Hindlimb muscle (tissue), 1 donor: Measurements from ENCODE around the gene ANKRD24. TPM values are rescaled to one million over a fixed set of nuclear protein-coding genes. Genes with fewer than 3 reads are reported as not detected.
"Not testable (repeated sequence)": the region's sequence is repeated elsewhere in the genome, so short reads cannot be mapped to it uniquely, and the experiment has no call there.

Source experiments
- DNase-seq: peaks from one replicate; pipeline ENCODE4 v3.0.0-alpha.2; 2013
- polyA plus RNA-seq: library from polyadenylated mRNA; unstranded; fragments of 120-200 nt; gene quantifications from one replicate; pipeline ENCODE4 v1.2.1, GENCODE V29; 2013; ENCODE audit not compliant: insufficient read length

The ANKRD24 gene
- polyA plus RNA-seq, 1 donor: 1.6 TPM

DNA sequence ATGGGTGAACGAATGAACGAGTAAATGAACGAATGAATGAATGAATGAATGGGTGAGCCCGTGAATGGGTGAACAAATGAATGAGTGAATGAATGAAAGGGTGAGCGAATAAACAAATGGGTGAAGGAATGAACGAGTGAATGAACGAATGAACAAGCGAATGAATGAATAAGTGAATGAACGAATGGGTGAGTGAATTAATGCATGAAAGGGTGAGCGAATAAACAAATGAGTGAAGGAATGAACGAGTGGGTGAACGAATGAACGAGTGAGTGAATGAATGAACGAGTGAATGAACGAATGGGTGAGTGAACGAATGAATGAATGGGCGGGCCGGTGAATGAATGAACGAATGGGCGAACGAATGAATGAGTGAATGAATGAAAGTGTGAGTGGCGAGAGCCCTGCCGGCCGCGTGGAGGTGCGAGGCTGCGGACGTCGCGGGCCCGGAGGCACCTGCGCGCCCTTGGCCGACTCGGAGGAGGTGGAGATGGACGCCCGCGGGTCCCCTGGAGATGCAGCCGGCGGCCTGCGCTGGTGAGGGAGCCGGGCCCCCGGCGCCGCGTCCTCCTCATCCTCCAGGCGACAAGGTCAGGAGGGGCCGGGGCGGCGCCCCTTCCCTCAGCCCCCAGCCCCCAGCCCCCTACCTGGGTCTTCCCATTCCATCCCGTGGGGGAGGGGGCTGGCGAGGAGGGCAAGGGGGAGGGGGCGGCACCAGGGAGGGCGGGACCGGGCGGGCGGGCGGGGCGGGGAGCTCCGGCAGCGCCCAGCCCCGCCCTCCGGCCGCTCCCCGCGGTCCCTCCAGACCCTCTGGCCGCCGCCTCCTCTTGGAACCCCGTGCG is 15.4 kb downstream of the ANKRD24 start:
- DNase-seq: no peak

DNA sequence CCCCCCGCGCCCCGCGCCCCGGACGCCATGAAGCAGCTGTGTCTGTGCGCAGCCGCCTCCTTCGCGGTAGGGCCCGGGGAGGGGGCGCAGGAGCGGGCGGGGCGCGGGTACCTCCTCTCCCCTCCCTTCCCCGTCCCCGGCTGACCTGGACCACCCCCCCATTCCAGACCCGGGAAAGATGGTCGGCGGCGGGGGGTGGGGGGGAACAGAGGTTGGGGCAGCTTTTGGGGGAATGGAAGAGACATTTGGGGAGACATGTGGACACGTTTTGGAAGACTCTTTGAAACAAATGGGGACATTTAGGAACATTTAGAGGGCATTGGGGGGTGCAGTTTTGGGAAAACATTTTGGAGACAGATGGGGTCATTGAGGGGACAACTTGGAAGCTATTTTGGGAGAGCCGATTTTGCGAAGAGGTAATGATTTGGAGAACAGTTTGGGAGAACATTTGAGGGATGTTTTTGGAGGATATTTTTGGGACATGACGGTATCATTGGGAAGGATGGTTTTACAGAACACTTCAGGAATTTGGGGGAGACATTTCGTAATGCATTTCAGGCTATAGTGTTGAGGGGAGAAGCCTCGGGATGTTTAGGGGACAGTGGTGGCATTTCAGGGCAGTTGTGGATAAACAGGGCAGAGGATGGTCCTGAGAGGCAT is 16.1 kb downstream of the ANKRD24 start:
- no peak for DNase-seq

- DNase-seq: no peak
These were observed 17.3 kb downstream of the ANKRD24 start for GRCh38 chr19:4199699-4200293.

GRCh38 chr19:4200940-4201542 is 18.6 kb downstream of the ANKRD24 start:
- no peak for DNase-seq

DNA sequence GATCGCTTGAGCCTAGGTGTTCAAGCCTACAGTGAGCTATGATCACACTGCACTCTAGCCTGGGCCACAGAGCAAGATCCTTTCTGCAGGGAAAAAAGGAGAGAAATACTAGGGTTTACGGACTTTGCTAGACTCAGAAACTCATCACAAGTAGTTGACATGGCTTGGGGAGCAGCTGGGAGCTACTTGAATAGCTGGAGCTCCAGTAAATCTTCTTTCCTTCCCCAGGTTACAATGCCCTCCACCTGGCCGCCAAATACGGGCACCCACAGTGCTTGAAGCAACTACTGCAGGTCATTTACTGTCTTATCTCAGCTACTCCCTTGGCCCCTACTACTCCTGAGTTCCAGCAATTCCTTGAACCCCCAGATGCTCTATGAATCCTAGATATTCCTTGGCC is 19.3 kb downstream of the ANKRD24 start:
- no peak for DNase-seq

- no peak for DNase-seq
These were observed 24.5 kb downstream of the ANKRD24 start for GRCh38 chr19:4206818-4207484.

GRCh38 chr19:4208385-4209094 is 26.1 kb downstream of the ANKRD24 start:
- no peak for DNase-seq

DNA sequence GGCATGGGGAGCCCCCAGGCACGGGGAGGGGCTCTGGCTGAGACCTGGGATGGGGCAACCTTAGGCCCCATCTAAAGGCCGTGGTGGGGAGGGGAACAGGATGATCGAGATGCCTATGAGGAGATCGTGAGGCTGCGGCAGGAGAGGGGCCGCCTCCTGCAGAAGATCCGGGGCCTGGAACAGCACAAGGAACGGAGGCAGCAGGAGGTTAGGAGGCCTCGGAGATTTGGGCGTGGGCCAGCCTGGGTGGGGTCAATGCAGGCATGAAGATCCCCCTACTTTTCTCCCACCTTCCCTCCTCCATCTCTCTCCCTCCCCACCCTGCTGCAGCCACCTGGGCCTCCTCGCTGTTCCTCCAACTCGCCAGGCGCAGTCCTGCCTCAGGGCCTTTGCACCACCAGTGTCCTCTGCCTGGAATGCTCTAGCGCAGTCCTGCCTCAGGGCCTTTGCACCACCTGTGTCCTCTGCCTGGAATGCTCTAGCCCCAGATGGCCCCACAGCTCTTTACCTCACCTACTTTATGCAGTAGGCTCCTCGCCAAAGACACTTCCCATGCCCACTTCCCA is 27.8 kb downstream of the ANKRD24 start:
- no peak for DNase-seq

DNA sequence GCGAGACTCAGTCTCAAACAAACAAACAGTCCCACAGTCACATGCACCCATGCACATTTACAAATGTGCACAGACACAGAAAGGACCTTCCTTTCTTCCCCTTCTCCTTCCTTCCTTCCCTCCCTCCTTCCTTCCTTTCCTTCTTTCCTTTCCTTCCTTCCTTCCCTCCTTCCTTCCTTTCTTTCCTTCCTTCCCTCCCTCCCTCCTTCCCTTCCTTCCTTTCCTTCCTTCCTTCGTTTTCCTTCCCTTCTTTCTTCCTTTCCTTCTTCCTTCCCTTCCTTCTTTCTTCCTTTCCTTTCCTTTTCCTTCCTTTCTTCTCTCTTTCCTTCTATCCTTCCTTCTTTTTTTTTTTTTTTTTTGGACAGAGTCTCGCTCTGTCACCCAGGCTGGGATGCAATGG is 30.6 kb downstream of the ANKRD24 start:
- DNase-seq: no peak

- no peak for DNase-seq
These were observed 33.3 kb downstream of the ANKRD24 start for GRCh38 chr19:4215807-4216206.

DNA sequence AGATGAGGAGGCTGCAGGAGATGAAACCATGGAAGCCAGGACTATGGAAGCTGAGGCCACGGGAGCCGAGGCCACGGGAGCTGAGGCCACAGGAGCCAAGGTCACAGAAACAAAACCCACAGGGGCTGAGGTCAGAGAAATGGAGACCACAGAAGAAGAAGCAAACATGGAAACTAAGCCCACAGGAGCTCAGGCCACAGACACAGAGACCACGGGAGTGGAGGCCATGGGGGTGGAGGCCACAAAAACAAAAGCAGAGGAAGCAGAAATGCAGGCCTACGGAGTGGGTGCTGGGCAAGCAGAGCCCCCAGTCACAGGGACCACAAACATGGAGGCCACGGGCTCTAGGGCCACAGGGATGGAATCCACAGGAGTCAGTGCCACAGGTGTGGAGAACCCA is 34.4 kb downstream of the ANKRD24 start:
- no peak for DNase-seq

GRCh38 chr19:4217429-4218264 is 35.2 kb downstream of the ANKRD24 start:
- no peak for DNase-seq

GRCh38 chr19:4218523-4218922 is 36.0 kb downstream of the ANKRD24 start:
- not testable (repeated sequence) for DNase-seq

DNA sequence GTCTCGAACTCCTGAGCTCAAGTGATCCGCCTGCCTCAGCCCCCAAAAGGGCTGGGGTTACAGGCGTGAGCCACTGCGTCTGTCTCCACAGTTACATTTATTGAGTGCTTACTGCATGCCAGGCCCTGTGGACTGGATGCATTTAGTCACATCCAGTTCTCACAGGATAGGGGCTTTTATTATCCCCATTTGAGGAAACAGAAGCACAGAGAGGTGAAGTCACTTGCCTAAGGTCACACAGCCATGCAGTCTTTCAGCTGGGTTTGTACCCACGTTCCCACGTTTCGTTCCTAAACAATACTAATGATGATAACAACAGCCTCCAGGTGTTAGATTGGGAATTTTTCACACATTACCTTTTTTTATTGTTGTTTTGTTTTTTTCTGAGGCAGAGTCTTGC is 37.7 kb downstream of the ANKRD24 start:
- DNase-seq: no peak

- no peak for DNase-seq
These were observed 42.0 kb downstream of the ANKRD24 start for GRCh38 chr19:4224470-4224869.

DNA sequence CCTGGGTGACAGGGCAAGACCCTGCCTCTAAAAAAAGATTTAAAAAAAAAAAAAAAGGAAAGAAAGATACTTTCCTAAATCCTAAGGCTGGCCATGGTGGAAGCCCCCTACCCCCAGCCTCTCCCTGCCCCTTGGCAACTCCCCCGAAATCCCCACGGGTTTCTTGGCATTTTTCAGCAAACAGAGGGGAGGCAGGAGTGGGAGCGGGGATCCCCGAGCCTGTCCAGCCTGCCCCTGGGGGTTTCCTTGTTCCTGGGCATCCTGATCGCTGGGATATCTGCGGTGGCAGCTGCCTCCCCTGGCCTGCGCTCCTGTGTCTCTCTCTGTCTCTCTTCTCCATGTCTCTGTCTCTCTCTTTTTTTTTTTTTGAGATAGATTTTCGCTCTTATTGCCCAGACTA is 43.4 kb downstream of the ANKRD24 start:
- DNase-seq: no peak

DNA sequence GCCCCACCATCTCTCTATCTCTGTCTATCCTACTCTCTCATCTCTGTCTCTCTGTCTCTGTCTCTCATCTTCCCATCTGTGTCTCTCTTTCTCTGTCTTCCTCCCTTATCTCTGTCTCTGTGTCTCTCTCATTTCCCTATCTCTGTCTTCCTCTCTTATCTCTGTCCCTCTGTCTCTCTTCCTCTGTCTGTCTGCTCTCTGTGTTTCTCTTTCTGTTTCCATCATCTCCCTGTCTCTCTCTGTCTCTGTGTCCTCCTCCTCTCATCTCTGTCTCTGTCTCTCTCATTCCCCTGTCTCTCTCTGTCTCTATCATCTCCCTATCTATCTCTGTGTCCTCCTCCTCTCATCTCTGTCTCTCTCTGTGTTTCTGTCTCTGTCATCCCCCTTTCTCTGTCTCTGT is 45.3 kb downstream of the ANKRD24 start:
- no peak for DNase-seq

GRCh38 chr19:4228765-4229178 is 46.3 kb downstream of the ANKRD24 start:
- no peak for DNase-seq

DNA sequence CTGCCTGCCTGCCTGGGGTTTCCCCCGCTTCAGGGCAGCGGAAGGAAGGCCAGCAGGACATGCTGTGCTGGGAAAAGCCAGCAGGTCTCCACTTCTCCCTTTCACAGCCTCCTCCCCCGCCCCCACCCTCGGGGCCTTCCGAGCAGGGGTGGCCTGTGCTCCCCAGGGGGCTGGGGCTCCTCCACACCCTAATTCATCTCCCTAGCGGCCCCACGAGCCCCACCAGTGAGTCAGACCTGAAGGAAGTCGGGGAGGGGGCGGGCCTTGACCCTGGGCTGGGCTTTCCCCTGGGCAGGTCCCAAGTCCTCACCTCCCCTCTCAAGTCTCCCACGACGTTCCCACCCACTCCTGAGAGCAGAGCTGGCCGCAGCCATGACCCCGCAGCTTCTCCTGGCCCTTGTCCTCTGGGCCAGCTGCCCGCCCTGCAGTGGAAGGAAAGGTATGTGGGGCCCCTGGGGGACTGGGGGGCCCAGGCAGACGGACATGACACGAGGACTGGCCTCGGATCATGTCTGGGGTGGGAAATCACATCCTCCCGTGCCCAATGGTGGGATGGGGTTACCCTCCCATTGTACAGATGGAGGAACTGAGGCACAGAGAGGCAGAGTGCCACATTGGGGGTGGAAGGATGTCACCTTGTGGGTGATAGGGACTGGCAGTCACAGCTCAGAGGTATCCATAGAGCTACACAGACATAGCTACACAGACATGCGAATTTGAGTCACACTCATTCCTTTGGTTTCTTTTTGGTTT is 46.9 kb downstream of the ANKRD24 start, which contains the start of gene EBI3:
EBI3 (plus strand) TSS at position 345 of the 753 bp plus-strand sequence; CDS start at position 373, 28 bp downstream.
- no peak for DNase-seq

DNA sequence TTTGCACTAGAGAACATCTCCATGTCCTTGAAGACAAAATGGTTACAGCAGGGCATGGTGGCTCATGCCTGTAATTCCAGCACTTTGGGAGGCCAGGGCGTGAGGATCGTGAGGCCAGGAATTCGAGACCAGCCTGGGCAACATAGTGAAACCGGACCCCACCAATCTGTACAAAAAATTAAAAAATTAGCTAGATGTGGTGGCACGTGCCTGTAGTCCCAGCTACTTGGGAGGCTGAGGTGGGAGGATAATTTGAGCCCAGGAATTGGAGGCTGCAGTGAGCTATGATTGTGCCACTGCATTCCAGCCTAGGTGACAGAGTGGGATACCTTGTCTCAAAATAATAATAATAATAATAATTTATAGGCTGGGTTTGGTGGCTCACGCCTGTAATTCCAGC is 47.7 kb downstream of the ANKRD24 start:
- DNase-seq: not testable (repeated sequence)
